H1 (cell line): Measurements from ENCODE around the gene PAXX.

Source experiments
- CTCF ChIP-seq, 3 experiments: IDR thresholded peaks; 1 replicate in 2 of 3; 2 replicates in 1 of 3; pipeline versions ENCODE4 v1.5.1 to v1.6.1; 2011; ENCODE audit warnings: low read length in 3 of 3, mild to moderate bottlenecking in 3 of 3, inconsistent platforms in 2 of 3, low read depth in 1 of 3, moderate library complexity in 1 of 3; ENCODE audit not compliant: insufficient read depth in 1 of 3; ENCODE audit errors: control extremely low read depth in 1 of 3
- EGR1 ChIP-seq: IDR thresholded peaks from 2 replicates; pipeline ENCODE4 v1.6.1; 2011; ENCODE audit warnings: low read depth, low read length, borderline replicate concordance
- GTF2F1 ChIP-seq: IDR thresholded peaks from 2 replicates; pipeline ENCODE4 v1.6.1; 2012; ENCODE audit warnings: low read depth, low read length, improper control_type of control experiment, borderline replicate concordance
- HDAC6 ChIP-seq: IDR thresholded peaks from one replicate; pipeline ENCODE4 v1.7.1; 2012; ENCODE audit warnings: low read depth, mild to moderate bottlenecking, inconsistent platforms, low read length, moderate library complexity
- JUND ChIP-seq: IDR thresholded peaks from 2 replicates; pipeline ENCODE4 v1.6.1; 2011; ENCODE audit warnings: mild to moderate bottlenecking, improper control_type of control experiment, low read length
- KDM1A ChIP-seq: fragments of 200-600, 300-600 bp; sonication (generic); IDR thresholded peaks from 2 replicates; pipeline ENCODE4 v1.7.1; 2016; ENCODE audit warnings: mild to moderate bottlenecking, low read length, borderline replicate concordance
- KDM5A ChIP-seq: fragments of 200-600 bp; IDR thresholded peaks from 2 replicates; pipeline ENCODE4 v1.7.1; 2012; ENCODE audit warnings: mild to moderate bottlenecking, low read length, inconsistent platforms, mixed read lengths
- POU5F1 ChIP-seq: IDR thresholded peaks from 2 replicates; pipeline ENCODE4 v1.6.1; 2011; ENCODE audit warnings: low read depth, mild to moderate bottlenecking, low read length, moderate library complexity
- SUZ12 ChIP-seq: fragments of 200-600 bp; sonication (generic); IDR thresholded peaks from 2 replicates; pipeline ENCODE4 v1.6.1; 2012; ENCODE audit warnings: mild to moderate bottlenecking, inconsistent platforms, low read length, moderate library complexity, mixed read lengths
- YY1 ChIP-seq: IDR thresholded peaks from 2 replicates; pipeline ENCODE4 v1.6.1; 2011; ENCODE audit warnings: low read depth, mild to moderate bottlenecking, low read length
- ZNF274 ChIP-seq: IDR thresholded peaks from 2 replicates; pipeline ENCODE4 v1.7.0; 2012; ENCODE audit warnings: low read length, borderline replicate concordance; ENCODE audit errors: extremely low read depth

- TF ChIP-seq KDM5A, result no peak
- TF ChIP-seq GTF2F1, result no peak
- no peak for TF ChIP-seq HDAC6
- no peak for TF ChIP-seq YY1
- TF ChIP-seq CTCF (IDR thresholded peaks at IDR 0.05; ENCODE audit: control extremely low read depth in 1 of 3, insufficient read depth in 1 of 3, low read depth in 1 of 3, low read length in 3 of 3), result no peak
- TF ChIP-seq EGR1, result no peak
- TF ChIP-seq SUZ12, result no peak
- TF ChIP-seq ZNF274, result no peak
- no peak for TF ChIP-seq POU5F1
- no peak for TF ChIP-seq KDM1A
- no peak for TF ChIP-seq JUND
These were observed 15.6 kb downstream of the PAXX start for GRCh38 chr9:137007816-137008270.
